Femur (tissue), 1 donor: ENCODE measurements around the gene AP1S3.
"Not testable (repeated sequence)": the region's sequence is repeated elsewhere in the genome, so short reads cannot be mapped to it uniquely, and the experiment has no call there.

Source experiments
- DNase-seq: peaks from one replicate; pipeline ENCODE4 v3.0.0-alpha.2; 2017

AP1S3 gene

DNA sequence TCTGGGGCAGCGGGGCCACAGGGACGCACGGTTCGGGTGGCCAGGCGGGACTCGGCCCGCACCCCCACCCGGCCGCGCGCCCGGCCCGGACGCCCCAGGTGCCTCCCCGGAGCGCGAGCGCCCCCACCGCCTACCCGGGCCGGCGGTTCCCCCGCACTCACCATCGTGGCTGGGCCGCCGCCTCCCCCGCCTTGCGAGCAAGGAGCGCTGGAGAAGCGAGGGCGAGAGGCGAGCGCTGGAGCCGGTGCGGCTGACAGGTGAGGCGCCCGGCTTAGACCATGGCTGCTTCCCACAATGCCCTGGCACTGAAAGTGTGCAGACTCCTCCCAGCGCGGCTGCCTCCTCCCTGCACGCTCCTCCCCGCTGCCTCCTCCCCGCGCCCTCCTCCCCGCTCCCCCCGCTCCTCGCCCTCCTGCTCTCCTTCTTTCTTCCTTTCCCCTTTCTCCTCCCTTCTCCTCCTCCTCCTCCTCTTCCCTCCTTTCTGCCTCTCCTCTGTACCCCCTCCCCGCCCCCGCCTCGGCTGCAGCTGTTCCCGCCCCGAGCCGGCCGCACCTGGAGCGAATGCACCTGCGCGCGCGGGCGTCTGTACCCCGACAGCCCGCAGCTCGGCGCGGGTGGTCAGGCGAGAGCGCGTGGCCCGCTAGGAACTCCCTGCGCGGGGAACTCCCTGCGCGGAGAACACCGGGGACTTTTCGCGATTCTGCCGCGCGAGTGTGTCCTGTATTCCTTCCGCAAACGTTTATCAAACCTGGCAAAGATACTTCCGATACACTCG is at the start of gene AP1S3:
Gene AP1S3, minus strand, starts transcription at position 296 of the 775 bp plus-strand sequence. Its CDS starts 132 bp downstream, at position 164.
- peak; percentile 63 for DNase-seq

DNA sequence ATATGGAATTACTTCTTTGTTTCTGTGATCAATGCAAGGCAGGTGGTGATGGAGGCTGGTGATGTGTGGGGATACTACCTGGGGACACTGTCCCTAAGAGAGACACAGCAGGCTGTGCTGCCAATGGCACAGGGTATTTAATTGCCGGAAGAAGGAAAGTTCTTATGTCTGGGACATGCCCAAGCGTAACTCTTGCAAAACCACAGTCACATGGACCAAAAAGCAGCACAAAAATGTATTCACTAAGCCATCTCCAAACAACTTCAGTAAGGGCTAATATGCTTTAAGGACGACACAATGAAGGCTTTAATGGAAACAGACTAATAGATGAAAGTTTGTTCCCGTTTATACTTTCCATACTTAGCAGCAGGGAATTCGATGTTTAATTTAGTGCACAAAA is 49.7 kb upstream of the AP1S3 start:
- no peak for DNase-seq

DNA sequence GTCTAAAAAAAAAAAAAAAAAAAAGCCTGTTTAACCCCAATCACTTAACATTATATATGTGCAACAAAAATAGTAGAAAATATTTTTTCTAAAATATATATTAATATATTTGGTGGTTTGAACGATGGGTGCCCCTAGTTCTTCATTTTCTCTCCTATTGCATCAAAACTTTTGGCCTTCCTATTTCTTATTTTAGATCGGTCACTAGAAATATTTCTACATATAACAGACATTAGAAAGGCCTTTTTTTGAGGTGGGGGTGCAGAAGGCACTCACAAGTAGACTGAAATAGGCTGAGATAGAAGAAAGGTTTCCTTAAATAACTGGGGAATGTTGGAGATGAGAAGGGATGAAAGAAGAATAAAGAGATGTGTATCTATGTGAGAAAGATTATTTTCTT is 49.3 kb upstream of the AP1S3 start:
- DNase-seq, result no peak

DNA sequence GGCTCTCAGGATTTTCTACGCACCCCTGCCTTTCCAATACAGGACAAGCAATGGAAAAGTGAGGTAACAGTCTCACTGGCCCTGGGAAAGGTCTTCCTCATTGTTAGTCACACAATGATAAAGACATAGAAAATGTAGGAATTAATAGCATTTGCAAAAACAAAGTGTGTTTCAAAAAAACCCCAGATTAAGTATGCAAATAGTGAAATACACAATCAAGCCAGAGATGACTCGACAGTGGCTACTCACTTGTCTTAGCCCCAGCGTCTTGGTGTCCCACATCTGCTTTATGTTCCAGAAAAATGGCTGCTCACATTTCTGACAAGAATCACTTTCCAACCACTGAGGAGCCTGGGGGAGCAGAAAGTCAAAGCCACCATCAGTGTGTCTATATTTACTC is 47.0 kb upstream of the AP1S3 start:
- DNase-seq, result no peak

DNA sequence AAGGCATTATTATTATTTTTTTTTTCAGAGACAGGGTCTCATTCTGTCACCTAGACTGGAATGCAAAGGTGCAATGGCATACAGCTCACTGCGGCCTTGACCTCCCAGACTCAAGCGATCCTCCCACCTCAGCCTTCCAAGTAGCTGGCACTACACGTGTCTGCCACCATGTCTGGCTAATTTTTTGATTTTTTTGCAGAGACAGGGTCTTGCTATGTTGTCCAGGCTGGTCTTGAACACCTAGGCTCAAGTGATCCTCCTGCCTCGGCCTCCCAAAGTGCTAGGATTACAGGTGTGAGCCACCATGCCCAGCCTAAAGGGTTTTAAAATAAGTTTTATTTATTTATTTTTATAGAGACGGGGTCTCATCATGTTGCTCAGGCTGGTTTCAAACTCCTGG is 45.3 kb upstream of the AP1S3 start:
- no peak for DNase-seq

DNA sequence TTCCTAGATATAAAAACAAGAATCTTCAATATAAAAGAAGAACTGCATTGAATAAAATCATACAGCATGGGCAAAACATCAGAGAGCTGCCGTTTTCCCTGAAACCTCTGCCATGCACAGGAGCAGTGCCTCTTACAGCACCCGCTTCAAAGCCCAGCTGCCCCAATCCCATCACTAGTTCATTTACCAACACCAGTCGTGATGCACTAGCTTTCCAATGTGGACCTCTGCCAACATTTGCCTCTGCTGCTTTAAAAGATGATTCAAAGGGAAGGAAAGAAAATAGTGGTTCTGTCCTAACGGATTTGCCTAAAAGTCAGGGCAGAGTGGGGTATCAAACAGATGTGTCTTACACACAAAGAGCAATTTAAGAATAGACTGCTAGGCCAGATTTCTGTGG is 43.4 kb upstream of the AP1S3 start:
- no peak for DNase-seq

DNA sequence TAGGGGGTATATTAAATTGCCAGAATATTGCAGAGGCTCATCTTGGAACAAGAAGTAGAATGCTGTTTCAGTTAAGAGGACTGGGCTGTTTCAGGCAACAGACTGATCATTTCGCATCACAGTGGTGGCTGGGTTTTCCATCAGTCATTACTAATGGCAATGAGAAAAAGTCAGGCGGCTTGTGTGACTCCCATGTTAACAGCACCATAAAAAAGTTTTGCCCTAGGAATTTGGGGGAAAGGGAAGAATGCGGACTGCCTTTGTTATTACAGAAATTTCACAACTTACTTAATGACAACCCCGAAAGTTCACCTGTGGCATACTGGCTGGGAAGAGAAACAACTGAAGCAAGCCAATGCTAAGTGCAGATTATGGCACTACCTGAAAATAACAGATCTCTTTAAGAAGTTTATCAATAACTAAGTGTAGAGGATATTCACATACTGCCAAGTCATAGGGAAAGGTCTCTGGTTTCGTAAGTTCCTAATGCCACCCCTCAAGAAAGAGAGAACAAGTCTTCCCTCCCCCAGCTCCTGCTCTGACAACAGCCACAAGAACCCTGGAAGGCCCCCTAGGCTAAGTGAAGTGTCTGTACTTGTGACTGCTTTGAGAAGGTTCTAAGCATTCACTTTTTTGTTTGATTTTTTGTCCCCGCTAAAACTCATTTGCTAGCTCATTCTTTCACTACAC is 40.5 kb upstream of the AP1S3 start:
- DNase-seq, result no peak

DNA sequence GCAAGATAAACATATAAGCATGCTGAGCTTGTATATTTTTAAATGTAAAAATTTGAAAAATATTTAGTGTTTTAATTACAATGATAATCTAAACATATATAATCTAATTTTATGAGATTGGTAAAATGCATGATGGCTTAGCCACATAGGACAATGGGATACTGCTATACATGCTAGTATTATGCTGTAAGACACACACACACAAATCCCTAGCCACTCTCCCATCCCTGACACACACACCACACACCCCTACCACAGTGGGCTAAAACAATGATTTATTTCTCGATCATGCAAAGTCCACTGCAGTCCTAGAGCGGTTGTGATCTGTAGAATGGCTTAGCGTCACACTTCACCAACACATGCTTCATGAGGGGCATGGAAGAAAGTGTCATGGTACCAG is 36.3 kb upstream of the AP1S3 start:
- DNase-seq, result no peak

DNA sequence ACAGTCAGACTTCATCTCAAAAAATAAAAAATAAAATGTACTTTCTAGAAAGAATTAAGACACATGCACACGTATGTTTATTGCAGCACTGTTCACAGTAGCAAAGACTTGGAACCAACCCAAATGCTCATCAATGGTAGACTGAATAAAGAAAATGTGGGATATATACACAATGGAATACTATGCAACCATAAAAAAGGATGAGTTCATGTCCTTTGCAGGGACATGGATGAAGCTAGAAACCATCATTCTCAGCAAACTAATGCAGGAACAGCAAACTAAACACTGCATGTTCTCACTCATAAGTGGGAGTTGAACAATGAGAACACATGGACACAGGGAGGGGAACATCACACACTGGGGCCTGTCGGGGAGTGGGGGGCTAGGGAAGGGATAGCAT is 35.4 kb upstream of the AP1S3 start:
- not testable (repeated sequence) for DNase-seq

DNA sequence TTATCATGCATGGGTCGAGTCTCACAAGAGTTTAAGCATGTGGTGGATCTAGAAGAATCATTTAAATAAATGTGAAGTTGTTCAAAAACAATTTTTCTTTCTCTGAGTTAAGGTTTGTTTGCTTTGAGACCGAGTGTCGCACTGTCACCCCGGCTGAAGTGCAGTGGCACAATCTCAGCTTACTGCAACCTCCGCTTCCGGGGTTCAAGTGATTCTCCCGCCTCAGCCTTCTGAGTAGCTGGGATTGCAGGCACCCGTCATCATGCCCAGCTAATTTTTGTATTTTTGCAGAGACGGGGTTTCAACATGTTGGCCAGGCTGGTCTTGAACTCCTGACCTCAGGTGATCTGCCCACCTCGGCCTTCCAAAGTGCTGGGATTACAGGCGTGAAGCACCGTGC is 34.3 kb upstream of the AP1S3 start:
- DNase-seq, result not testable (repeated sequence)

DNA sequence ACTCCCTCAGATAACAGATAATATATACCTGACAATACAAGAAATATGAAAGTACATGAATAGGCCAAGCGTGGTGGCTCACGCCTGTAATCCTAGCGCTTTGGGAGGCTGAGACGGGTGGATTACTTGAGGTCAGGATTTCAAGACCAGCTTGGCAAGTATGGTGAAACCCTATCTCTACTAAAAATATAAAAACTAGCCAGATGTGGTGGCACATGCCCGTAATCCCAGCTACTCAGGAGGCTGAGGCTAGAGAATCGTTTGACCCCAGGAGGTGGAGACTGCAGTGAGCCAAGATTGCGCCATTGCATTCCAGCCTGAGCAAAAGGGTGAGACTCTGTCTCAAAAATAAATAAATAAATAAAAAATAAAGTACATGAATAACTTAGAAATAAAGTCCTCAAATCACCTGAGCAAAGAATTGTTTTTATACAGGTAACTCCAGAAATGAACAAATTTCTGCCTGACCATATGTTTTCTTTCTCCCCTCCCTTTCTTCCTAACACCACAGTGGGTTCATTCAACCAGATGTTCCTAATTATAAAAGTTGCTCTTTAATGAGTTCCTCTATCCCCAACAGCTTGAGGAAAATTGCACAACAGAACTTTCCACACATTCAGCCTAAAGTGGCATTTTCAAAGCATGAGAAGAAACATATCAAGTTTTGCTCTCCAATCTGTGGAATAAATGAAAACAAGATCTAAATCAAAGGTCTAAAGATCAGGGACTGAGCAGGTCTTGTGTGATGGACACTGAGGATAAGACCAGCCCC is 33.6 kb upstream of the AP1S3 start:
- no peak for DNase-seq

DNA sequence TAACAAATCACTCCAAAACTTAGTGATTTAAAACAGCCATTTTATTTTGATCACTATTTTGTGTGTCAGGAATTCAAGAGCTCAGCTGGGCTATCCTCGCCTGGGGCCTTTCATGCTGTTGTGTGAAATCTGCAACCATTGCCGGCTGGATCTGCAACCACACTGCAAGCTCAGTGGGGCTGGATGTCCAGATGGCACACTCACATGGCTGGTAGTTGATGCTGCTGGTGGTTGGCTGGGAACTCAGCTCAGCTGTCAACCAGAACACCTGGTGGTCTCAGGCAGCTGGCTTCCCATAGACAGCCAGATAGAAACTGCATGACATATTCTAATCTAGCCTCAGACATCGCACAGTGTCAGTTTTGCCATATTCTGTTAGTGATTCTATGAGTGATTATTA is 30.6 kb upstream of the AP1S3 start:
- peak; percentile 49 for DNase-seq

DNA sequence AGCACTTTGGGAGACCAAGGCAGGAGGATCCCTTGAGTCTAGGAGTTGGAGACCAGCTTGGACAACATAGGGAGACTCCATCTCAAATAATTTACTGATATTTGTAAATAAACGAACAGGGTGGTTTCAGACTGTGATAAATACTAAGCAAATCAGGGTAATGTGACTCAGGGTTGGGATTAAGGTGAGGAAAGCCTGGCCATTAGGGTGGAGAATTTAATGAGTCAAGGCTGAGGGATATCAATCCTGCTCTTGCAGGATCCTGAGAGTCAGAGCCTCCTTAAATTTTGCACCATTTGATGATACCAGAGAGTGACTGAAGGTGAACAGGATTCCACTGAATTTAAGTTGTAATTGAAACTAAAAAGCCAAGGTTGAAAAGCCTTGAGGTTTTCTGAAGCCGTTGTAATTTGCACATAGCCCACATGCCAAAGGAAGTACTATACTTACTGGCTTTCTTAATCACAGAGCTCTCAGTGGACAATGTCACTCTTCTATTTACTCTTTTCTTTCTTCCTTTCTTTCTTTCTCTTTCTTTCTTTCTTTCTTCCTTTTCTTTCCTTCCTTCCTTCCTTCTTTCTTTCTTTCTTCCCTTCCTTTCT is 28.6 kb upstream of the AP1S3 start:
- DNase-seq, result no peak

DNA sequence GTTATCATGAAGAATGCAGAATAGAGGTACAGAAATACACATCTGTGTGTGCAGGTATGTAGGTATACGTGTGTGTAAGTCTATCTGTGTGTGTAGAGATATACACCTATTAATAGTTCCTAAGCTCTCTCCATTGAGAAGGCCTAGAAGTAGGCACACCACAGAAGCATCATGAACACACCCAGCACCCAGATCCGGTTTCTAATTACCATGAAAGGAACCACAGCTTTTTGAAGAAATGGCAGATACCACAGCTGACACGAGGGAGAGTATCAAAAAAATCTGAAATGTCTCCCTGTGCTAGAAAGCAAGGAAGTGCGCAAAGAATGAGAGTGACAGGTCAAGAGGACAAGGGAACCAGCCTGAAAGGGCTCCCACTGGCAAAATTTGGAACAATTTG is 27.7 kb upstream of the AP1S3 start:
- DNase-seq, result no peak

DNA sequence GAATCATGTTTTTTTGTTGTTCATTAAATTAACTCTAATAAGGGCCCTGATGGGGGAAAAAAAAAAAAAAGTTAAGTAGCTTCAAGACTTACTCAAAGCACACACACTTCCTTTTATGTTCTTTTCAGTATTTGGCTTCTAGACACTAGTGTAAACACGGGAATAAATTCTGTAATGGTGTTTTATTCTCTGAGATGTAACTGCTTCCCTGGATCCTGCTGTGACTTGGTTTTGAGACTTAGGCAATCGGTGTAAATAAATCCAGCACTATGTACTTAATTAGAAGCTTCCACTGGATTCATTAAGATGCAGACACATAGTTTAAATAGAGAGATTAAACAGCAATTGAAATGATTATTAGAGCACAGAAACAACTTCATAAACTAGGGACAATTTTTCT is 26.1 kb upstream of the AP1S3 start:
- DNase-seq, result no peak

DNA sequence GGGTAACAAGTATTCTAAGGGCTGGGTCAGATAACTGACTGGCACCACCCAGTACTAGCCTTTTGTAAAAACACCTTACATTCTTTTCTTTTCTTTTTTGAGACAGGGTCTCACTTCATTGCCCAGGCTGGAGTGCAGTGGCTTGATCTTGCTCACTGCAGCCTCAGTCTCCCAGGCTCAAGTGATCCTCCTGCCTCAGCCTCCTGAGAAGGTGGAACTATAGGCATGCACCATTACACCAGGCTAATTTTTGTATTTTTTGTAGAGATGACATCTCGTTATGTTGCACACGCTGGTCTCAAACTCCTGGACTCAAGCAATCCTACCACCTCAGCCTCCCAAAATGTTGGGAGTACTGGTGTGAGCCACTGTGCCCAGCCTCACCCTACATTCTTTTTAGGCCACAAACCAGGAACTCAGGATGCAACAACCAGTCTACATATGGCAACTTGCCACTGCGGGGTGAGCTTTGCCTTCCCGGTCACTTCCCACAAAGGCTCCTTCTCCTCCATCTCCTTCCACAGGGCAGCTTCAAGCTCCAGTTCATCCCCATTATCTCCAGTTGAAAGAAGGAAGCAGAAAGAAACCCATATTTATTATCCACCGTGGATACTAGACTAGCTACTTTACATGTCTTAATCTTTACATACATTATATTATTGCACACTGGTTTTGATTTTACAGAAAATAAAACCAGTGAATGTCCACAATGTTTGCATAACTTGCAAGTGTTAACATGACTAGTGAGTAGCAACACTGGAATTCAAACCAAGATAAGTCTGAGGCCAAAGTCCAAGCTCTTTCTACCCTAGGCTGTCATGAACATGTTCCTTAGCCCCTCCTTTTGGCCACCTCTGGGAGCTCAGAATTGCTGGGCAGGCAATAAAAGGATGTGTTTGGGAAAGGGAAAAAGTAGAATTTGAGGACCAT is 23.7 kb upstream of the AP1S3 start:
- DNase-seq, result no peak

DNA sequence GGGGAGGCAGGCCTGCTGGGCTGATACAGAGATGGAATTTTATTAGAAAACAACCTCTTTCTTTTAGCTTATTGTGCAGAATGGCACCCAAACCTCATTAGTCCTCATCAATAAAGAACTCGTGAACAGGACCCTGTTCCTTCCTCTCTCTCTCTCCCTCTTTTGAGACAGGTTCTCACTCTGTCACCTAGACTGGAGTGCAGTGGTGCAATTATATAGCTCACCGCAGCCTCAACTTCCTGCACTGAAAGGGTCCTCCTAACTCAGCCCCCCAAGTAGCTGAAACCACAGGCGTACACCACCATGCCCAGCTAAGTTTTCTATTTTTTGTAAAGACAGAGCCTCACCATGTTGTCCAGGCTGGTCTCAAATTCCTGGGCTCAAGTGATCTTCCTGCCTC is 21.7 kb upstream of the AP1S3 start:
- no peak for DNase-seq

DNA sequence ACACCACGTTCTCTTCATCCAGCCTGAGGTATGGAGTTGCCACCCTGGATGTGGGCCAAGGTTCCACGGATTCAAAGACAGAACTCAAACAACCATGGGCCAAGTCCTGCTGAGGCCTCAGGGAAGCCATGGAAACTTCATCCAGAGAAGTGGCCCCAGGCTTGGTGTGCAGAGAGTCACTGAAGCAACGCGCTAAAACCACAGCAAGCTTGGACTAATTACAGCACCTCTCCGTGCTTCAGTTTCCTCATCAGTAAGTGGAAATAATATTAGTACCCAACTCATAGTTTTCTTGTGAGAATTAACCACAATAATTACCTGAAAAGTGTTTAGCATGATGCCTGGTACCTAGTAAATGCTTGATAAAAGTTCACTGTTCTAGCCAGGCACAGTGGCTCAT is 19.2 kb upstream of the AP1S3 start:
- no peak for DNase-seq

DNA sequence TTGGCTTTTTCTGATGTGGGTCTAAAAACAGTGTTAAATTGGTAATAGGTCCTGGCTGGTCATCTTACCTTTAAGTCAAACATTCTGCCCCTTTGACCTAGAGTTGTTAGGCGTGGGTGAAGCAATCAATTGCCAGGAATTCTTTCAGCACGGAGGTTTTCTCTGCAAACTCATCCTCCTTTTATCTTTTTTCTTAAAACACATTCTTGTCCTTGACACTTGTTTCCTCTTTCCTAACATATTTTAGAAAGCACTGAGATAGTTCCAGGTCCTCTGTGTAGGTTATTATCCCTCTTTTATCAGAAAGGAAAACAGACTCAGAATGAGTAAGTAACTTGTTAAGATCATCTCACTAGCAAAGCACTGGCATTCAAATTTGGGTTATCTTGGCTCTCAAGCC is 18.6 kb upstream of the AP1S3 start:
- no peak for DNase-seq

DNA sequence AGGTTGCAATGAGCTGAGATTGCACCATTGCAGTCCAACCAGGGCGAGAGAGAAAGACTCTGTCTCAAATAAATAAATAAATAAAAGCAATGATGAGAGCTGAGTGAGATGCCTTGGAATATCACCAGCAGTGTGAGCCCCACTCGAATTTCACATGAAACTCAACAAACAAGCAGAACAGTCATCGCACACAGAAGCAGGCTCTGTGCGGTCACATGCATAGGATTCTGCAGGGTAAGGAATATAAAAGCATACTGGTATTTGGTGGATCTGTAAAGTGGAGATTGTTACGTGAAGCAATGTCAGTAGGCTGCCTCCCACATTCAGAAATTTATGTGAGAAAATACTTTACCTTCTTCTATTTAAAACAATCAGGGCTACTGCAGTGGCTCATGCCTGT is 18.0 kb upstream of the AP1S3 start:
- no peak for DNase-seq

DNA sequence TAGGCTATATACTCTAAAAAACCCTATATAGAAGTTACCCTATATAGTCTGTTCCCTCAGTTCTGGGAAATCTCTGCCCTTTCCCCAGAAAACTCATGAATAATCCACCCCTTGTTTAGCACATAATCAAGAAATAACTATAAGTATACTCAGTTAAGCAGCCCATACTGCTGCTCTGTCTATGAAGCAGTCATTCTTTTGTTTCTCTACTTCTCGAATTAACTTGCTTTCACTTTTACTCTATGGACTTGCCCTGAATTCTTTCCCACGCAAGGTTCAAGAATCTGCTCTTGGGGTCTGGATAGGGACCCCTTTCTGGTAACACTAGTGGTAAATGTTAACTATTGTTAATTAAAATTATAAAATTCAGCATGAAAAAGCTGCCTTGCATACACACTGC is 17.4 kb upstream of the AP1S3 start:
- no peak for DNase-seq

DNA sequence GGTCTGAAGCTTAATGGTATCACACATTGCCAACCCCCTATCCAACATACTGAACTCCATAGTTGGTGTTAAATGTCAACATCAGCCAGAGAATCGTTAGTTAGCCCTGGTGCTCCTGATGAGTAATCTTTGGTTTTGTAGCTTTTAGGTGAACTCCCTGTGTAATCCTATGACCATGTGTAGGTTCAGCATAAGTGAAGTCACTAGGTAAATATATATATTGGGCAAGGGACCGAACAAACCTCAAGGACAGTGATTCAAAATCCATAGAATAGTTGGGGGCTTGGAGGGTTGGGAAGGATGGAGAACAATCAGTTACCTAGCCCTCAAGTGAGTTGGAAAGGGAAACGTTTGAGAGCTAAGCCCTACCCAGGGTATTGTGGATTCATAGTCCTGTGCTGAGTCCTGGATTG is 16.0 kb upstream of the AP1S3 start:
- DNase-seq, result no peak
